Measurements from ENCODE around the gene EFNB2. TPM values are rescaled to one million over a fixed set of nuclear protein-coding genes. Genes with fewer than 3 reads are reported as not detected.

EFNB2 gene
- total and polyA plus RNA-seq, 7 donors, result 7.2 to 36.1 (median 12.9) TPM

- peak; percentile 71 for DNase-seq
- H3K4me1 ChIP-seq, result peaks cover 0 to 8% (median 0%) of the 10 kb centered on the region in 4 donors
- H3K9me3 ChIP-seq, result no peaks in the 10 kb centered on the region
- no peaks in the 10 kb centered on the region for H3K36me3 ChIP-seq
- TF ChIP-seq POLR2AphosphoS5 (IDR thresholded peaks at IDR 0.05), result peak in 2 of 4 donors; percentile 8 to 21
- TF ChIP-seq EP300 (IDR thresholded peaks at IDR 0.05), result no peak
- H3K4me3 ChIP-seq, result no peak overlapping the region
- H3K27me3 ChIP-seq, result no peaks in the 10 kb centered on the region
- intact Hi-C loops (cut with DNase I), result no loop called here
- H3K27ac ChIP-seq, result peak overlapping the region in 3 of 4 donors; percentile 10 to 46 (median 30)
- 88 to 93% methylated on average over 8 of the region's 8 CpGs for WGBS, 2 donors
These were observed 37.9 kb upstream of the EFNB2 start for GRCh38 chr13:106573284-106573846.

DNA sequence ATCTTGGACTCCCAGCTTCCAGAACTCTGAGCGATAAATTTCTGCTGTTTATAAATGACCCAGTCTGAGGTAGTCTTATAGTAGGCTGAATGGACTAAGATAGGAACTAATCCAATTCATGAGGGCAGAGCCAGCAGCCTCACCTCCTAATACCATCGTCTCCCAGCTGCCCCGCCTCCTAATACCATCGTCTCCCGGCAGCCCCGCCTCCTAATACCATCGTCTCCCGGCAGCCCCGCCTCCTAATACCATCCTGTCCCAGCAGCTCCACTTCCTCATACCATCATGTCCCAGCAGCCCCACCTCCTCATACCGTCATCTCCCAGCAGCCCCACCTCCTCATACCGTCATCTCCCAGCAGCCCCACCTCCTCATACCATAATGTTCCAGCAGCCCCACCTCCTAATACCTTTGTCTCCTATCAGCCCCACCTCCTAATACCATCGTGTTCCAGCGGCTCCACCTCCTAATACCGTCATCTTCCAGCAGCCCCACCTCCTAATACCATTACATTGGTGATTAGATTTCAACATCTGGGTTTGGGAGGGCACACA is 34.9 kb upstream of the EFNB2 start:
- Histone ChIP-seq H3K9me3 (no peaks in the 10 kb centered on the region), H3K27me3 (no peaks in the 10 kb centered on the region), H3K27ac (peak overlapping the region in 1 of 4 donors; percentile 27), H3K4me1 (peaks cover 0 to 21% (median 13%) of the 10 kb centered on the region in 4 donors), H3K4me3 (no peak overlapping the region), H3K36me3 (no peaks in the 10 kb centered on the region)
- WGBS, 2 donors, result 42 to 51% methylated on average over 14 of the region's 14 CpGs
- TF ChIP-seq POLR2AphosphoS5 (IDR thresholded peaks at IDR 0.05) (no peak), CTCF (IDR thresholded peaks at IDR 0.05) (no peak), POLR2A (IDR thresholded peaks at IDR 0.05) (no peak), EP300 (IDR thresholded peaks at IDR 0.05) (no peak)
- intact Hi-C loops (cut with DNase I), result no loop called here
- peak; percentile 67 for DNase-seq

- Histone ChIP-seq H3K27me3 (no peaks in the 10 kb centered on the region), H3K9me3 (no peaks in the 10 kb centered on the region), H3K36me3 (no peaks in the 10 kb centered on the region), H3K27ac (peak overlapping the region in 1 of 4 donors; percentile 7), H3K4me1 (peaks cover 0 to 30% (median 22%) of the 10 kb centered on the region in 4 donors), H3K4me3 (no peak overlapping the region)
- 76 to 85% methylated on average over 3 of the region's 3 CpGs for WGBS, 2 donors
- no peak for DNase-seq
- intact Hi-C loops (cut with DNase I), result no loop called here
- TF ChIP-seq POLR2A (IDR thresholded peaks at IDR 0.05) (no peak), POLR2AphosphoS5 (IDR thresholded peaks at IDR 0.05) (no peak), EP300 (IDR thresholded peaks at IDR 0.05) (no peak), CTCF (IDR thresholded peaks at IDR 0.05) (no peak)
These were observed 34.0 kb upstream of the EFNB2 start for GRCh38 chr13:106569233-106570095.

DNA sequence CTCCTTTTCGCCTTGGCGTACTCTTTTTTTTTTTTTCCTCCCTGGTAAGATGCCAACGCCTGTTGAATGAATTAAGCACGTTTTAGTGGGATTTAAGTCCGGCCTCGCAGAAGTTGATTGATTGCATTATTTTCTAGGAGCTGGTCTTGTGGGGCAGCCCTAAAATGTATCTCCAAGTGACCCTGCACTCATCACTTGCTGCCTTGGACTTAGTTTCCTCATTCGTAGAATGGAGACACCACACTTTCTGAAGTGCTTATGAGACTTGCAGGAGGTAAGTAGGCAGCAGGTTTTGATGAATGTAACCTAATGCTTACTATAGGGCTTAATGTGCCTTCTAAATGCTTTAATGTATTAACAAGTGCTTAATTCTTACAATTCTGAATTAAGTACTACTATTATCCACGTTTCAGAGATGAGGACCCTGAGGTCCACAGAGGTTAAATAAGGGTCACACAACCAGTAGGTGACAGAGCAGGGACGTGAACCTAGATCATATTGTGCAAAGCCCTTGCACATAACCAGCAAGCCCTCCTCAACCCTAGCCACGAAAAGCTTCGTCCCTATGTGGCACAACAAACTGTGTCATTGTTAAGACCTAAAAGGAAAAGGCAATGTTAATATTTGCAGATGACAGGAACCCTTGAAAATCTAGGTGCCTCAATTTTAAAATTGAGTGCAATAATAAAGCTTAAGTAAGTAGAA is 33.0 kb upstream of the EFNB2 start:
- 26 to 27% methylated on average over 11 of the region's 11 CpGs for WGBS, 2 donors
- Histone ChIP-seq H3K4me3 (peak overlapping the region; percentile 68 to 97 (median 94)), H3K27me3 (no peaks in the 10 kb centered on the region), H3K4me1 (peaks cover 0 to 40% (median 32%) of the 10 kb centered on the region in 4 donors), H3K36me3 (no peaks in the 10 kb centered on the region), H3K27ac (peak overlapping the region; percentile 95 to 99 (median 98)), H3K9me3 (no peaks in the 10 kb centered on the region)
- DNase-seq, result no peak
- intact Hi-C loops (cut with DNase I), result no loop called here
- no peak for TF ChIP-seq CTCF (IDR thresholded peaks at IDR 0.05)
- no peak for TF ChIP-seq POLR2A (IDR thresholded peaks at IDR 0.05)
- no peak for TF ChIP-seq POLR2AphosphoS5 (IDR thresholded peaks at IDR 0.05)
- TF ChIP-seq EP300 (IDR thresholded peaks at IDR 0.05), result no peak

Measured in sigmoid colon (tissue), 7 donors.